Loucy (cell line): ENCODE results near the gene FGF2.

Experiments used
- H2AFZ ChIP-seq: fragments of 200-600 bp; sonication (generic); 2 replicates; pipeline ENCODE4 v1.6.0; 2016; ENCODE audit warnings: antibody characterized with exemption, mild to moderate bottlenecking, low read length, moderate library complexity
- H3F3A ChIP-seq: fragments of 200-600 bp; 2 replicates; pipeline ENCODE4 v1.6.0; 2016; ENCODE audit warnings: antibody characterized with exemption, low read depth, mild to moderate bottlenecking
- H3K27me3 ChIP-seq: fragments of 200-600 bp; sonication (generic); 2 replicates; pipeline ENCODE4 v1.6.1; 2014; ENCODE audit warnings: low read length, mild to moderate bottlenecking; ENCODE audit not compliant: insufficient read depth, poor library complexity, severe bottlenecking
- H3K36me3 ChIP-seq: fragments of 200-600 bp; sonication (generic); 2 replicates; pipeline ENCODE4 v1.6.1; 2016; ENCODE audit warnings: low read length; ENCODE audit not compliant: insufficient read depth
- H3K4me1 ChIP-seq: fragments of 200-600 bp; sonication (generic); 2 replicates; pipeline ENCODE4 v1.5.1; 2014; ENCODE audit warnings: low read length, mild to moderate bottlenecking; ENCODE audit not compliant: insufficient read depth, poor library complexity, severe bottlenecking
- H3K4me2 ChIP-seq: fragments of 200-600 bp; sonication (generic); 2 replicates; pipeline ENCODE4 v1.6.0; 2014; ENCODE audit warnings: antibody characterized with exemption, low read length, low read depth, mild to moderate bottlenecking; ENCODE audit not compliant: poor library complexity, severe bottlenecking
- H3K4me3 ChIP-seq: fragments of 200-600 bp; sonication (generic); 2 replicates; pipeline ENCODE4 v1.5.1; 2014; ENCODE audit warnings: low read length, mild to moderate bottlenecking, mixed read lengths; ENCODE audit not compliant: poor library complexity, severe bottlenecking
- H3K79me2 ChIP-seq: fragments of 200-600 bp; sonication (generic); 2 replicates; pipeline ENCODE4 v1.6.1; 2014; ENCODE audit warnings: low read length; ENCODE audit not compliant: insufficient read depth
- H3K9ac ChIP-seq: fragments of 200-600 bp; sonication (generic); 2 replicates; pipeline ENCODE4 v1.6.0; 2014; ENCODE audit warnings: mild to moderate bottlenecking, low read depth, low read length, moderate library complexity; ENCODE audit not compliant: poor library complexity, severe bottlenecking
- H3K9me2 ChIP-seq: fragments of 200-600 bp; sonication (generic); replicated peaks from 2 replicates; pipeline ENCODE4 v1.6.1; 2016; ENCODE audit warnings: low read depth, low read length, mixed read lengths
- H3K9me3 ChIP-seq: fragments of 200-600 bp; sonication (generic); 2 replicates; pipeline ENCODE4 v1.6.1; 2014; ENCODE audit warnings: mild to moderate bottlenecking, antibody characterized with exemption, low read length, low read depth; ENCODE audit not compliant: insufficient read depth
- H4K20me1 ChIP-seq: fragments of 200-600 bp; sonication (generic); 2 replicates; pipeline ENCODE4 v1.6.0; 2014; ENCODE audit warnings: antibody characterized with exemption, low read length, mild to moderate bottlenecking; ENCODE audit not compliant: insufficient read depth, poor library complexity, severe bottlenecking
- CTCF ChIP-seq: fragments of 200-600 bp; sonication (generic); conservative IDR thresholded peaks from 2 replicates; pipeline ENCODE4 v1.5.1; 2014; ENCODE audit warnings: mild to moderate bottlenecking, antibody characterized with exemption, low read length
- EZH2phosphoT487 ChIP-seq: fragments of 200-600 bp; IDR thresholded peaks from 2 replicates; pipeline ENCODE4 v1.6.1; 2018; ENCODE audit warnings: antibody characterized with exemption, mild to moderate bottlenecking, moderate library complexity, borderline replicate concordance

Gene FGF2

GRCh38 chr4:122898370-122899150 is 71.9 kb downstream of the FGF2 start:
- no peak overlapping the region for H3K4me2 ChIP-seq
- no peaks in the 10 kb centered on the region for H3K36me3 ChIP-seq
- H2AFZ ChIP-seq: no peak overlapping the region
- TF ChIP-seq CTCF (no peak), EZH2phosphoT487 (no peak)
- H3K9ac ChIP-seq: no peak overlapping the region
- no peaks in the 10 kb centered on the region for H3K79me2 ChIP-seq
- no peaks in the 10 kb centered on the region for H4K20me1 ChIP-seq
- H3K27me3 ChIP-seq: no peaks in the 10 kb centered on the region
- H3K4me1 ChIP-seq: no peaks in the 10 kb centered on the region
- no peaks in the 10 kb centered on the region for H3K9me3 ChIP-seq
- H3F3A ChIP-seq: no peaks in the 10 kb centered on the region
- no peak overlapping the region for H3K4me3 ChIP-seq
- H3K9me2 ChIP-seq: no peaks in the 10 kb centered on the region

DNA sequence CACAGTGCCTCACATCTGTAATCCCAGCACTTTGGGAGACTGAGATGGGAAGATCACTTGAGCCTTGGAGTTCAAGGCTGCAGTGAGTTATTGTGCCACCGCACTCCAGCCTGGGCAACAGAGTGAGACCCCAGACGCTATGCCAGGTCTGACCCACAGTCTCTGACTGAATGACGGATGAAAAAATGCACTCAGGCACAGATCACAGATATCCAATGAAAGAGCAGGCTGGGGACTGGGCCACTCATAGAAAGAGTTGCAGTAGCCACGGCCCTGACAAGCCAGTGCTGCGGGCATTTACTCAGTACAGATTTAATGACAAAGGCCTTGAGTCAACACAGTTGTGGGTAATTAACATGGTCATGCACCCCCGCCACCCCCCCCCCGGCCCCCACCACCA is 73.1 kb downstream of the FGF2 start:
- Histone ChIP-seq H3K4me2 (no peak overlapping the region), H3K4me1 (no peaks in the 10 kb centered on the region), H2AFZ (no peak overlapping the region), H3K79me2 (no peaks in the 10 kb centered on the region), H3K36me3 (no peaks in the 10 kb centered on the region), H3K9me3 (no peaks in the 10 kb centered on the region), H3K27me3 (no peaks in the 10 kb centered on the region), H3K4me3 (no peak overlapping the region), H4K20me1 (no peaks in the 10 kb centered on the region), H3F3A (no peaks in the 10 kb centered on the region), H3K9me2 (no peaks in the 10 kb centered on the region), H3K9ac (no peak overlapping the region)
- TF ChIP-seq CTCF (no peak), EZH2phosphoT487 (no peak)

GRCh38 chr4:122900314-122900713 is 73.7 kb downstream of the FGF2 start:
- H3K36me3 ChIP-seq: no peaks in the 10 kb centered on the region
- H4K20me1 ChIP-seq: no peaks in the 10 kb centered on the region
- no peak for TF ChIP-seq CTCF
- no peak for TF ChIP-seq EZH2phosphoT487
- no peak overlapping the region for H2AFZ ChIP-seq
- H3F3A ChIP-seq: no peaks in the 10 kb centered on the region
- no peaks in the 10 kb centered on the region for H3K79me2 ChIP-seq
- H3K9me2 ChIP-seq: no peaks in the 10 kb centered on the region
- H3K9me3 ChIP-seq: no peaks in the 10 kb centered on the region
- H3K9ac ChIP-seq: no peak overlapping the region
- H3K4me1 ChIP-seq: no peaks in the 10 kb centered on the region
- no peak overlapping the region for H3K4me2 ChIP-seq
- no peak overlapping the region for H3K4me3 ChIP-seq
- H3K27me3 ChIP-seq: no peaks in the 10 kb centered on the region
